ENCODE measurements around the gene SMIM14. TPM values are rescaled to one million over a fixed set of nuclear protein-coding genes. Genes with fewer than 3 reads are reported as not detected.

The SMIM14 gene
- total and polyA plus RNA-seq, 9 of the 15 experiments (the other 6 are each of a cell fraction or from before 2014, with no cell fraction given), result 0.98 to 3.7 (median 2.2) TPM

GRCh38 chr4:39522068-39522467 lies 116.6 kb downstream of the SMIM14 start:
- BruUV-seq (replicated peaks), result no TSS peak
- H3K9ac ChIP-seq (ENCODE audit: insufficient read depth in 1 of 2, low read depth in 2 of 2, low read length in 2 of 2), result no peak overlapping the region

GRCh38 chr4:39521253-39521919 lies 117.3 kb downstream of the SMIM14 start:
- H2AFZ ChIP-seq (ENCODE audit: low read depth, low read length), result no peak overlapping the region
- intact Hi-C loops (cut with micrococcal nuclease) (no loop called here), in situ Hi-C loops (cut with MboI) (no loop called here)
- H3K79me2 ChIP-seq (ENCODE audit: control insufficient read depth, insufficient read depth, low read length), result peaks cover 8% of the 10 kb centered on the region
- H3K4me1 ChIP-seq (replicated peaks in 1 of 2; ENCODE audit: control insufficient read depth in 2 of 2, insufficient read depth in 2 of 2, low read length in 2 of 2), result no peaks in the 10 kb centered on the region; a peak in 1 of 5 replicates
- FAIRE-seq (no peak), DNase-seq (ENCODE audit: extremely low read depth in 1 of 4, low spot score in 3 of 4) (no peak), ATAC-seq (no peak)
- CTCF ChIA-PET (ENCODE audit: low intra/inter-chr PET ratio), result no interaction called here
- BruUV-seq (replicated peaks), result no TSS peak
- H3K9me3 ChIP-seq (replicated peaks; ENCODE audit: control insufficient read depth, insufficient read depth, low read depth, low read length), result no peaks in the 10 kb centered on the region
- 84% methylated on average over 5 of the region's 5 CpGs for WGBS (ENCODE audit: insufficient coverage, low coverage, missing lambda C conversion rate)
- peaks cover 6% of the 10 kb centered on the region; the same call in 1 of the 3 replicates for H3K36me3 ChIP-seq (ENCODE audit: control insufficient read depth, insufficient read depth, low read length)
- POLR2A ChIA-PET, result no interaction called here
- H3K9me1 ChIP-seq (ENCODE audit: control insufficient read depth, insufficient read depth, low read length), result no peaks in the 10 kb centered on the region
- no peak overlapping the region for H3K4me3 ChIP-seq
- no peak overlapping the region for H3K27ac ChIP-seq (ENCODE audit: extremely low read depth, low read depth, low read length)
- H3K9ac ChIP-seq (ENCODE audit: insufficient read depth in 1 of 2, low read depth in 2 of 2, low read length in 2 of 2), result no peak overlapping the region
- no peaks in the 10 kb centered on the region for H3K27me3 ChIP-seq (ENCODE audit: control insufficient read depth in 2 of 2, insufficient read depth in 2 of 2, low read length in 2 of 2)
- H3K4me2 ChIP-seq (ENCODE audit: insufficient read depth, low read length), result no peak overlapping the region
- no peaks in the 10 kb centered on the region for H4K20me1 ChIP-seq (replicated peaks; ENCODE audit: control insufficient read depth, insufficient read depth, low read length)
- TF ChIP-seq FOXJ2 (tag; IDR thresholded peaks at IDR 0.05) (no peak), ZNF780A (CRISPR knock-in tag; IDR thresholded peaks at IDR 0.05) (no peak), ZKSCAN3 (CRISPR knock-in tag; IDR thresholded peaks at IDR 0.05) (no peak), ATF3 (IDR thresholded peaks at IDR 0.05) (no peak), ATF3 (CRISPR knock-in tag; conservative IDR thresholded peaks at IDR 0.05) (no peak), SETDB1 (IDR thresholded peaks at IDR 0.05; ENCODE audit: low read length) (no peak), ZNF384 (IDR thresholded peaks at IDR 0.05; ENCODE audit: low read depth, low read length) (no peak), ZNF561 (CRISPR knock-in tag; conservative IDR thresholded peaks at IDR 0.05) (no peak)

More at GRCh38 chr4:39522068-39522467, 116.6 kb downstream of the SMIM14 start:
- in situ Hi-C loops (cut with MboI) (no loop called here), intact Hi-C loops (cut with micrococcal nuclease) (no loop called here)
- FAIRE-seq, result no peak
- peak; percentile 71 to 80 for TF ChIP-seq KDM1A (IDR thresholded peaks at IDR 0.05)
- no peak for TF ChIP-seq ZNF778 (CRISPR knock-in tag; IDR thresholded peaks at IDR 0.05)
- no peak for DNase-seq (ENCODE audit: extremely low read depth in 1 of 4, low spot score in 3 of 4)
- 71% methylated on average over 2 of the region's 2 CpGs for WGBS (ENCODE audit: insufficient coverage, low coverage, missing lambda C conversion rate)
- H3K9me1 ChIP-seq (ENCODE audit: control insufficient read depth, insufficient read depth, low read length), result no peaks in the 10 kb centered on the region
- CTCF ChIA-PET (ENCODE audit: low intra/inter-chr PET ratio), result no interaction called here
- no peak overlapping the region for H2AFZ ChIP-seq (ENCODE audit: low read depth, low read length)
- peaks cover 6% of the 10 kb centered on the region; the same call in 1 of the 3 replicates for H3K36me3 ChIP-seq (ENCODE audit: control insufficient read depth, insufficient read depth, low read length)
- POLR2A ChIA-PET, result no interaction called here
- H3K4me3 ChIP-seq, result no peak overlapping the region
- no peak overlapping the region for H3K4me2 ChIP-seq (ENCODE audit: insufficient read depth, low read length)
- no peaks in the 10 kb centered on the region for H3K27me3 ChIP-seq (ENCODE audit: control insufficient read depth in 2 of 2, insufficient read depth in 2 of 2, low read length in 2 of 2)
- H3K9me3 ChIP-seq (replicated peaks; ENCODE audit: control insufficient read depth, insufficient read depth, low read depth, low read length), result no peaks in the 10 kb centered on the region
- no peak overlapping the region for H3K27ac ChIP-seq (ENCODE audit: extremely low read depth, low read depth, low read length)
- ATAC-seq, result no peak
- peaks cover 0 to 4% of the 10 kb centered on the region in 2 experiments; a peak in 3 of 5 replicates for H3K4me1 ChIP-seq (replicated peaks in 1 of 2; ENCODE audit: control insufficient read depth in 2 of 2, insufficient read depth in 2 of 2, low read length in 2 of 2)
- H3K79me2 ChIP-seq (ENCODE audit: control insufficient read depth, insufficient read depth, low read length), result peaks cover 15% of the 10 kb centered on the region
- H4K20me1 ChIP-seq (replicated peaks; ENCODE audit: control insufficient read depth, insufficient read depth, low read length), result no peaks in the 10 kb centered on the region

Data from K562 (cell line).